ENCODE measurements around the gene PRIM2. TPM values are rescaled to one million over a fixed set of nuclear protein-coding genes. Genes with fewer than 3 reads are reported as not detected.
"Not testable (repeated sequence)": the region's sequence is repeated elsewhere in the genome, so short reads cannot be mapped to it uniquely, and the experiment has no call there.

Gene PRIM2, protein sequence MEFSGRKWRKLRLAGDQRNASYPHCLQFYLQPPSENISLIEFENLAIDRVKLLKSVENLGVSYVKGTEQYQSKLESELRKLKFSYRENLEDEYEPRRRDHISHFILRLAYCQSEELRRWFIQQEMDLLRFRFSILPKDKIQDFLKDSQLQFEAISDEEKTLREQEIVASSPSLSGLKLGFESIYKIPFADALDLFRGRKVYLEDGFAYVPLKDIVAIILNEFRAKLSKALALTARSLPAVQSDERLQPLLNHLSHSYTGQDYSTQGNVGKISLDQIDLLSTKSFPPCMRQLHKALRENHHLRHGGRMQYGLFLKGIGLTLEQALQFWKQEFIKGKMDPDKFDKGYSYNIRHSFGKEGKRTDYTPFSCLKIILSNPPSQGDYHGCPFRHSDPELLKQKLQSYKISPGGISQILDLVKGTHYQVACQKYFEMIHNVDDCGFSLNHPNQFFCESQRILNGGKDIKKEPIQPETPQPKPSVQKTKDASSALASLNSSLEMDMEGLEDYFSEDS
- polyA plus RNA-seq (ENCODE audit: insufficient read length in 3 of 3) = 10 to 100 TPM; 17.3 to 20.9 (median 20.5) TPM

DNA sequence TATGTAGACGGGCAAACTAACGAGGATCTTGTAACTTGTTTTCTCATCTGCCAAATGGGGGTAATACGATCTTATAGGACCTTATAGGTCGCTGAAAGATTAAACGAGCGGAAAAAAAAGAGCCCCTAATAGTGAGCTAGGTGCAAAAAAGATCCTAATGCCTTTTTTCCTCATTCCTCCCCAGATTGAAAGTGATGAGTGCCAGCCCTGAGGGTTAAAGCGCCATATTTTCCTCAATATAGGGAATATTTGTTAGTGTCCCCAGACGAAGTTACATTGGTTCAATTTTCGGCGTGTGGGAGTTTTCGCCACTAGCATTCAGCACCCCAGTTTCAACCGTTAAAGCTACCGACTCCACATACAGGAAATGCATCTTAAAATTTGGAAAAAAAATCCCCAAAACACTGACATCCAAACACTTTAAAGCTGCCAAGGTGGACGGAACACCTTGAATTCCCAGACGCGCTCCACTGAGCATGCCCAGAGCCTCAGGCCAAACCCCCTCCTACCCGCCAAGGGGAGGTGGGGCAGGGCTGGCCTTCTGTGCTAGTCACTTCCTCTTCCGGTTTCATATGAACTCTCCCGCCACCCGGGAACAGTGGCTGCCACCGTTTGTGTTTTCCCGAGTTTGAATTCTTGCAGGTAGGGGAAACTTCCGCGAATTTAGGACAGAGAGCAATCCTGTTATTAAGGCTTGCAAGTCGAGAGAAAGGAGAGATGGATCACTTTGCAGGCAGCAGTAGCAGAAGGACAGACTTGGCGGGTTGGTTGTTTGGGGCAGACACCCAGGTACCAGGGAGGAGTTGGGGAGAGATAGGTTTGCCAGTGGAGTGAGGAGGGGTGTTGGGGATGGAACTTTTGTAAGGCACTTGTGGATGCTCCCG lies at the start of gene PRIM2:
PRIM2 (plus strand) TSS at position 571 of the 884 bp plus-strand sequence. CDS start 816 bp downstream, outside the sequence.
- peak in 2 of 3 donors; percentile 61 to 68 for DNase-seq (ENCODE audit: low read depth in 3 of 3, low spot score in 2 of 3)

DNA sequence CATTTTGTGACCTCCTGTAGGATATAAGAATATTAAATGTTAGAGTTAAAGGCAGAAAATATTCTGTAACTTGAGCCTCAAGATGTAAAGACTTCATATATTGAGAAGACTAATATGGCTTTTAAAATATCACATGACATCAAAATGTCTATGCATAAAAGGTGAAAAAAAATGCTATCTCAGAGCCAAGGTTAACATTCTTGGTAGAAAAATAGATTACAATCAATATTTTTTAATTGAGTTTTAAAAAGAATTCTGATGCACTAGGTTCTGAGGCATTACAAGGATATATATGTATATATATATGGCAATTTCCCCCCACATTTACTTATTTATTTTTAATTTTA lies 49.2 kb upstream of the PRIM2 start:
- no peak for DNase-seq (ENCODE audit: low read depth in 3 of 3, low spot score in 2 of 3)

DNA sequence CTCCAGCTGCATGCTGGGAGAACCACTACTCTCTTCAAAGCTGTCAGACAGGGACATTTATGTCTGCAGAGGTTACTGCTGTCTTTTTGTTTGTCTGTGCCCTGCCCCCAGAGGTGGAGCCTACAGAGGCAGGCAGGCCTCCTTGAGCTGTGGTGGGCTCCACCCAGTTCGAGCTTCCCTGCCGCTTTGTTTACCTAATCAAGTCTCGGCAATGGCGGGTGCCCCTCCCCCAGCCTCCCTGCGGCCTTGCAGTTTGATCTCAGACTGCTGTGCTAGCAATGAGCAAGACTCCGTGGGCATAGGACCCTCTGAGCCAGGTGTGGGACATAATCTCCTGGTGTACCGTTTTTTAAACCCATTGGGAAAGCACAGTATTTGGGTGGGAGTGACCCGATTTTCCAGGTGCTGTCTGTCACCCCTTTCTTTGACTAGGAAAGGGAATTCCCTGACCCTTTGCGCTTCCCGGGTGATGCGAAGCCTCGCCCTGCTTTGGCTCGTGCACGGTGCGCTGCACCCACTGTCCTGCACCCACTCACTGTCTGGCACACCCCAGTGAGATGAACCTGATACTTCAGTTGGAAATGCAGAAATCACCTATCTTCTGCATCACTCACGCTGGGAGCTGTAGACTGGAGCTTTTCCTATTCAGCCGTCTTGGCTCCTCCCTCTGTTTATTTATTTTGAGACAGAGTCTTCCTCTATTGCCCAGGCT lies 43.2 kb upstream of the PRIM2 start:
- DNase-seq (ENCODE audit: low read depth in 3 of 3, low spot score in 2 of 3) = not testable (repeated sequence)

DNA sequence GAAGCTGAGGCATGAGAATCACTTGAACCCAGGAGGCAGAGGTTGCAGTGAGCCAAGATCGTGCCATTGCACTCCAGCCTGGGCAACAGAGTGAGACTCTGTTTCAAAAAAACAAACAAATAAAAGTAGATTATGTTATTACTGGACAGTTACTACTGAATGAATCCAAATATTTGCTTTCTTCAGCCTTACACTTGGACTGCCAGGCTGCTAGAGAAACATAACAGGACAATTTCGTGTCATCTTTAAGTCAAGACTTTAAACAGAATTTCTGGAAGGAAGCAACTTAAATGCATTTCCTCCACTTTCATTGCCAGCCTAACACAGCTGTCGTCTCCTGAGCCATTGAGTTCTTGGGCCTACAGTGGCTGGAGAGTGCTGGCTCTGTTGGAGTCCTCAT lies 42.0 kb upstream of the PRIM2 start:
- no peak for DNase-seq (ENCODE audit: low read depth in 3 of 3, low spot score in 2 of 3)

DNA sequence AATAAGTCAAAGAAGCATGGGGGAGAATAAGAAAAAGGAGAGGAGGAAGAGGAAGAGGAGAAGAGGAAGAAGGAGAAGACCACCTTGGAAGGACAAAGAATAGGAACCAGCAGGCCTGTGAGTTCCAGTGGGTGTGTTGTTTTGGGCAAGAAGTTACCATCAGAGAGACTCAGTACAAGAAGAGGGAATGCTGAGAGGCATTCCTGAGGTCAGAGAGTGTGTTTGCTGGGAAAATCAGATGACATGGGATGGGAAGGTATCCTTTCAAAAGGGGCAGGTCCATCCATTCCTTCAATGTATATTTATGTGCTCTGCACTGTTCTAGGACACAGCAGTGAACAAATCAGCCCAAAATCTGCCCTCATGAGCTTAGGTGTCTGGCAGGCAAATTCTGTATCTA lies 40.5 kb upstream of the PRIM2 start:
- DNase-seq (ENCODE audit: low read depth in 3 of 3, low spot score in 2 of 3) = no peak

DNA sequence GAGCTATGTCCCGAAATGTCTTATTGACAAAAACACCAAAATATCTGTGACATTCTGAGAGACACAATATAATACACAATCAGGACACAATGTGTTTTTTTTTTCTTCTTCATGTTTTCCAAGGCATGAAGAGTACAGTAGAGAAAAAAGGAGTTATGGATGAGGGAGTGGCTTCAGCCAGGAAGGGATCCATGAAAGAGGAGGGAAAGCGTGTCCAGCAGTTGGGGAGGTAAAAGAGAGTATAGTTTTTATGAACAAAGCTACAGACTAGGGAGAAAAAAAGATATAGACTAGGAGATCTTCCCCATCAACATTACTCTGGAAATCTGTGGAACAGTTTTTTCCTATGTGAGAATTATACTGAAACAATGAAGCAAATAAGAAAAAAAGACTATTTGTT lies 38.9 kb upstream of the PRIM2 start:
- no peak for DNase-seq (ENCODE audit: low read depth in 3 of 3, low spot score in 2 of 3)

DNA sequence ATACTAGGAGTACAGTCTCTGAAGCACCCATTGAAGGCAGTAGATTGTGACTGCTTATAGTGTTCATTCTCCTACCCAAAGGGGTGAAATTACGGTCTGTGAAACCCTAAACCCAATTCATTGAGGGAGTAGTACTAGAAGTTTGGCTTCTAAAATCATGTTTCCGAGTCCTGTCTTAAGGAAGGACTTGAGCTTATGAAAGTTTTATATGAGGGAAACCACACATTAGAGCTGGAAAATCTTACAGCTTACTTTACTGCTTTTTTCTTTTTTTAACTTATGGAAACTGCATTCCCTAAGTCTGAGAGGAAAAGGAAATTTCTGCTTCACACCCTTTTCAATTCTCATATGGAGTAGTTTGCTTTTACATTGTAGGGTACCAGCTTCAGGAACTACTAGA lies 38.4 kb upstream of the PRIM2 start:
- no peak for DNase-seq (ENCODE audit: low read depth in 3 of 3, low spot score in 2 of 3)

DNA sequence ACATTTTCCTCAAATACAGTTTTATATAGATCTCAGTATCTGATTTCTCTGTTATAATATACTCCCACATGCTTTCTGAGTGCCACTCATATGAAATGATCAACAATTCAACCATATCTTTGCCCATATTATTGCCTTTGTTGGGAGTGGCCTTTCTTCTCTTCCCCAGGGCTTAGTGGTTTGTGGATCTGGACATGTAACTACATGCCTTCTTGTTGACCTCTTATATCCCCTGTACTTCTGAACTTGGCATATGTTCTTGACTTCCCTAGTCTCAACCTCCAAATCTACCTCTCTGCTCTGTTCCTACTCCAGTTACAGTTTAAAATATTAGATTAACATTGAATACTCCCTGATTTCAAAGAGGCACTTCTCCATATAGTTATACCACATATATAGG lies 34.3 kb upstream of the PRIM2 start:
- DNase-seq (ENCODE audit: low read depth in 3 of 3, low spot score in 2 of 3) = no peak

DNA sequence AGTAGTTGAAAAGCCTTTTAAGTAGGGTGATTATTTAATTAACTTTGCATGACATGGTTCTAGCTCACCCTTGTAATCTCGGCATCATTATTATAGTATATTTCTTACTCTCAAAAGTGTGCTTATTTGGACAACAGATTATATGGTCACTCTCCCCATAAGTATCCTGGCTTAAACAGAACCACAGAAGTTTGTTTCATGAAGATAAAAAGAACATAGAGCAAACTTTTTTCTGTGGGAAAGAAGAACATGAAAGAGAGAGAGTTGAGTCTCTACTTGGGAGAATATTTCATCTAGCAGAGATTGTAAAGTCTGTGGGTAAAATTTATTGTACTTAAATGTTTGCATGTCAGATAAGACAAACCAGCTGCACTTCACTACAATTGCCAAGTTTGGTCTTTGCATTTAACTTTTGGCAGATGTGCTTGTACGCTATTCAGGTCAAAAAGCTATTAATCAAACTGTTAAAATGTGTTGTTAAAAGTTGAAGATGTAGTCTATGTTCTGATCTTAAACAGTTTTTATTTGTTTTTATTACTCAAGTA lies 33.4 kb upstream of the PRIM2 start:
- DNase-seq (ENCODE audit: low read depth in 3 of 3, low spot score in 2 of 3) = peak in 2 of 3 donors; percentile 47 to 53

DNA sequence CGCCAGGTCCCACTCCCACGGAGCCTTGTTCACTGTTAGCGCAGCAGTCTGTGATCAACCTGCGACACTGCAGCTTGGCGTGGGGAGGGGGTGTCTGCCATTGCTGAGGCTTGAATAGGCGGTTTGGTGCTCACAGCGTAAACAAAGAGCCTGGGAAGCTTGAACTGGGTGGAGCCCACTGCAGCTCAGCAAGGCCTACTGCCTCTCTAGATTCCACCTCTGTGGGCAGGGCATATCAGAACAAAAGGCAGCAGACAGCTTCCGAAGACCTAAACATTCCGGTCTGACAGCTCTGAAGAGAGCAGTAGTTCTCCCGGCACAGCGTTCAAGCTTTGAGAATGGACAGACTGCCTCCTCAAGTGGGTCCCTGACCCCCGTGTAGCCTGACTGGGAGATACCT lies 29.3 kb upstream of the PRIM2 start:
- not testable (repeated sequence) for DNase-seq (ENCODE audit: low read depth in 3 of 3, low spot score in 2 of 3)

DNA sequence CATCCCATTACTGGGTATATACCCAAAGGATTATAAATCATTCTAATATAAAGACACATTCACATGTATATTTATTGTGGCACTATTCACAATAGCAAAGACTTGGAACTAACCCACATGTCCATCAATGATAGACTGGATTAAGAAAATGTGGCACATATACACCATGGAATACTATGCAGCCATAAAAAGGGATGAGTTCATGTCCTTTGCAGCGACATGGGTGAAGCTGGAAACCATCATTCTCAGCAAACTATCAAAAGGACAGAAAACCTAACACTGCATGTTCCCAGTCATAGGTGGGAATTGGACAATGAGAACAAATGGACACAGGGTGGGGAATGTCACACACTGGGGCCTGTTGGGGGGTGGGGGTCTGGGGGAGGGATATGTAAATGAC lies 24.0 kb upstream of the PRIM2 start:
- DNase-seq (ENCODE audit: low read depth in 3 of 3, low spot score in 2 of 3) = not testable (repeated sequence)

DNA sequence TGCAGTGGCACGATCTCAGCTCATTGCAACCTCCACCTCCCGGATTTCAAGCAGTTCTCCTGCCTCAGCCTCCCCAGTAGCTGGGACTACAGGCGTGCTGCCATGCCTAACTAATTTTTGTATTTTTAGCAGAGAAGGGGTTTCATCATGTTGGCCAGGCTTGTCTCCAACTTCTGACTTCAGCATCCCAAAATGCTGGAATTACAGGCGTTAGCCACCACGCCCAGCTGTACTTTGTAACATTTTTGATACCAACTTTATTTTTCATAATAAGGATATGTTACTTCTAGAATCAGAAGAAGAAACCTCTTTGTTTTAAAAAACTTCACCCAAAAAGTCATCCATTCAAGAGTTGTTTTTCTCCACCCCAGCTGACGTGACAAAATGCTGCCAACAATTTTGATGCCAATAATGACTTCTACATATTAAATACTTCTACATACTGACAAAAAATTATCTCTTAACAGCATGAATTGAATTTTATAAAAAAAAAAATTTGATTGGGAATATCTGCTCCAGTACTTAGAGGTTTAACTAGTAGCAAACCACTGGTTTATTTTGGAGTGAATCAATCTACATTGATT lies 22.5 kb upstream of the PRIM2 start:
- no peak for DNase-seq (ENCODE audit: low read depth in 3 of 3, low spot score in 2 of 3)

DNA sequence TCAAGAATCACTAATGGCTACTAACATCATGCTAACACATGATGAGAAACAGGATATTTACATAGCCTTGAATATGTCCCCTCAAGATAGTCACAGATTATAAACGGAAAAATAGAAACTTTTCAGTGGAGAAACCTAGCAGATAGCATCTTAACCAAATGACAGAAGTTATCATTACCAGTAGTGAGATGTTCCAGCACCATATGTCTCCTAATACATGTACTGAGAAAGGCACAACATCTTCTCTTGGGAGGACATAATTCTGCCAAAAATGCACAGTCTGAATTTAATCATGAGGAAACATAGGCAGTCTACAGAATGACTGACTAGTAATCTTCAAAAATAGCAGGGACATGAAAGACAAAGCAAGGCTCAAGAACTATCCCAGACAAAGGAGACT lies 19.9 kb upstream of the PRIM2 start:
- no peak for DNase-seq (ENCODE audit: low read depth in 3 of 3, low spot score in 2 of 3)

DNA sequence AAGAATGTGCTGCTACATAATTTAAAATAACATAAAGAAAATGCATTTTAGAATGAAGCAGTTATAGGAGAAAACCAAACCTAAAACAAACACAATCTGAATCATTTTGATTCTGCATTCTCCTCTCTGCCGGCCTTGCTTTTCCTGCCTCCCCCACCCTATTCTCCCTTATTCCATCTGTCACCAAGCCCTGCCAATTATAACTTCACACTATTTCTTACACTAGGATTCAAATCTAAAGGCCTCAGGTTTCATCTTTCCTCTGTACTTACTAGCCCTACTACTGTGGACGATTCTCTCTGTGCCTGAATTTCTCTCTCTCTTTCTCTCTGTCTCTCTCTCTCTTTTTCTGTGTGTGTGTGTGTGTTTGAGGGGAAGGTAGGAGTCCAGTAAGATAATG lies 18.7 kb upstream of the PRIM2 start:
- DNase-seq (ENCODE audit: low read depth in 3 of 3, low spot score in 2 of 3) = no peak

DNA sequence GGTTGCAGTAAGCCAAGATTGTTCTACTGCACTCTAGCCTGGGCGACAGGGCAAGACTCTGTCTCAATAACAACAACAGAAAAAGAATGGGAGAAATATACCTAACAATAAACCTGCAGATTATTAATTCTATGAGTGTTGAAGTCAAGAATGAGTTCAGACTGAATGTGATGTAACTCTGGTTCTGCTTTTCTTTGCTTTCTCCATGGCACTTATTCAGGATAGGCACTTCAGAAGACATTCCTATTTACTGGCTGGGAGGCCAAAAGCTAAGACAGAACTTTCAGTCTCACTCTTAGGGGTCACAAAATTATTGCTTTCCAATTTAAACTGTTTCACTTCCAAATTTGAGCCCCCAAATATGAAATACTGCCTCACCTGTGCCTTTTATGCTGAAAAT lies 15.7 kb upstream of the PRIM2 start:
- no peak for DNase-seq (ENCODE audit: low read depth in 3 of 3, low spot score in 2 of 3)

DNA sequence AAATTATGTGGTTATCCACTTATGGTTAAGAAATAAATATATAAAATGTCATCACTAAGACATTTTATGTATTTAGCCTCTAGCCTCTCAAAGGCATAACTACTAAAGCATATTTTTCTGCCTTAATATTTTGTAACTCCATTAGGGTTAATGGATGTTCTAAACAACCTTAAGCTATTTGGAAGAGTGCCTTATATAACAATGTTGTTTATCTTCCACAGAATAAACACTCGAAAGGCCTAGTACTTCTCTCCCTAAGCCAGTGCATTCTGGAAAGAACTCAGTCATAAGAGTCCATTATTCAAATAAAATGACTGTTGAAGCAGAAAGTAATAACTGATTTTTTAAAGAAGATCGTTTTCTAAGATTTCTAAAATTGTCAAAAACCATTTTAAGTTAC lies 15.0 kb upstream of the PRIM2 start:
- no peak for DNase-seq (ENCODE audit: low read depth in 3 of 3, low spot score in 2 of 3)

DNA sequence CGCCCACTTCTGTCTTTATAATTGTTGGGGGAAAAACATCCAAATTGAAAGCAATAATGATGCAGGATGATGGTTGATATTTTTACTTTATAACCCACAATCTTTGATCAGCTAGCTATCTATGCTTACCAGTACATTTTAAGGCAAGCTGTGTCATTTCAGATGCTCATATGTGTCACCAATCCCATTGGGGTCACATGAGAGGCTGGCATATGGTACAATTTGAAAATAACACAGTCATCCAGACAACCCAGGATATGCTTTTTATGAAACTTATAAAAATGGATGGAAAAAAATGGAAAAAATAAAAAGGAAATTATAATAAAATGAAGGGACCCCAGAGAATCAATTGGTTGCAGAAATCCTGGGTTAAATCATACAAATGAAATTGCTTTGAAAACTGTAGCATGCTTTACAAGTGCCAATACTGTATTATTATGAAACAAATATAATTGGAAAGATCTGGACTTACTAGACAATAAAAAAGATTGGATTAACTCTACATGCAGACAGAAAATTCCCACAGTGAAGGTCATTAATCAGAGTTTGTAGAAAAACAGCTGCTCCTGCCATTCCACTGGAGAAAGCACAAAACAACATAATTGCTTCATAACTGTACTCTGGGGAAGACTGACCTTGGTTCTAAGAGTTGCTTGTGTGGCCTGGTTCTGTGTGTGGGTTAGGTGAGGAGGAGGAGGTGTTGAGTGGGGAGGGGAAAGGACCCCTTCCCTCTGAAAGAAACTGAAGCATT lies 13.3 kb upstream of the PRIM2 start:
- DNase-seq (ENCODE audit: low read depth in 3 of 3, low spot score in 2 of 3) = peak in 1 of 3 donors; percentile 15

DNA sequence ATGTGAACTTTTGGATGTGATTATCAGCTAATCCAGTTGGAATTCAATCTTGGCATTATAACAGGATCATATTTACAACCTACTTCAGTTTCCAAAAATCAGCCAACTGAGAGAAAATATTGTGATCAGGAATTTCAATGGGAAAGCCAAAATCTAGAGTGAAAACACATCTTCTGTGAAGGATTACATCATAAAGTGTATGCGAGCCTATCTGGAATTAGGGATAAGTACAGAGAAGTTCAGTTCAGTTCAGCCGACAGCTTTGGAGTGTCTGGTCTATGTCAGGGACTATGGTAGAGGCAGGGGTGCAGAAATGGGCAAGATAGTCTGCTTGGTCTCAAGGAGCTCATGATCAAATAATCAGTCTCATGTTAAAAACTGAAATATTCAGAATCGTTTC lies 12.3 kb upstream of the PRIM2 start:
- no peak for DNase-seq (ENCODE audit: low read depth in 3 of 3, low spot score in 2 of 3)

DNA sequence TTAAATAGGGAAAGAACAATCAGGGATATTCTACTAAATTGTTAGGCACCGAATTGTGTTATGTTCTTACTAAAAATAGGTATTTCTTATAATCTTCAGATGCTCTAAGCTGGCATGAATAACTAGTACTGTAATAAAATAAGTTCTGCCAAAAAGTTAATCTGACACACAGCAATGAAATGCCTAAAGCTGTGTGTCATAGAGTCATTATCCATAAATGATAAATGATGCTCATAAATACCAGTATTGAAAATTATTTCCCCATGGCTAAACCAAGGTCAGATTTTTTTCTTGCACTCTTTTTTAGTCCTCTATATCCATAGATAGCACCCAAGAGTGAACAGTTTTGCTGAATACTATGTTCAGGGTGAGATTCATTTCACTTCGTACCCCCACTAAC lies 11.7 kb upstream of the PRIM2 start:
- no peak for DNase-seq (ENCODE audit: low read depth in 3 of 3, low spot score in 2 of 3)

DNA sequence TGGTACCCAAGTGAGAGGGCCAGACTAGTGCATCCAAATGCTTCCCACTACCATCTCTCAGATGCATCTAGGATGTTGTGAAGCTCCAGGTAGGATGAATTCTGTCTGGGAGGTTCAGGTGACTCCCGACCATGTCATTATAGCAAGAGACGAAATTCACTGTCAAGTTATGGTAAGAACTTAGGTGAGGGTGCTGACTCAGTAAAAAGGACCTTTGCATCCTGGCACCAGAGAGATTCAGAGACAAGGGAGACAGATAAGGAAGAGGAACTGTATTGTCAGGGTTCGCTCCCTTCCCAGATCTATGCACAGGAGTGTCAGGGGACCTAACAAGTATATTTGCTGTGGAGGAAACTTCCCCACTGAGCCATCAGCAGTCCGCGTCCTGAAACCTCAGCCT lies 11.2 kb upstream of the PRIM2 start:
- no peak for DNase-seq (ENCODE audit: low read depth in 3 of 3, low spot score in 2 of 3)
